Activated naive CD8-positive, alpha-beta T cell treated with anti-CD3 and anti-CD28 coated beads, Interleukin-2, amount 50 U/mL, for 24 hours (primary cell): ENCODE data around the gene NDRG4.

Source experiments
- ATAC-seq: fragments of 150-1000 bp; cut with Tn5 transposase; one replicate; pipeline ENCODE4 v1.10.0; 2021
- DNase-seq: peaks from one replicate; pipeline ENCODE4 v3.0.0; 2021
- H3K27ac Mint-ChIP-seq: one replicate; pipeline ENCODE4 v1.8.0; 2021; ENCODE audit warnings: mild to moderate bottlenecking, mixed read lengths
- H3K27me3 Mint-ChIP-seq: one replicate; pipeline ENCODE4 v1.8.0; 2021; ENCODE audit warnings: mixed read lengths
- H3K36me3 Mint-ChIP-seq: one replicate; pipeline ENCODE4 v1.8.0; 2021; ENCODE audit warnings: low read depth, mixed read lengths
- H3K4me1 Mint-ChIP-seq: one replicate; pipeline ENCODE4 v1.8.0; 2021; ENCODE audit warnings: mixed read lengths
- H3K4me3 Mint-ChIP-seq: one replicate; pipeline ENCODE4 v1.8.0; 2021; ENCODE audit warnings: mild to moderate bottlenecking, moderate library complexity, mixed read lengths
- H3K9me3 Mint-ChIP-seq: one replicate; pipeline ENCODE4 v1.8.0; 2021; ENCODE audit warnings: mixed read lengths

The NDRG4 gene

GRCh38 chr16:58497468-58497867 is 2.5 kb upstream of the NDRG4 start:
- H3K27ac Mint-ChIP-seq, result no peak overlapping the region
- DNase-seq (no peak), ATAC-seq (no peak)
- H3K9me3 Mint-ChIP-seq, result no peaks in the 10 kb centered on the region
- H3K4me1 Mint-ChIP-seq, result peaks cover 22% of the 10 kb centered on the region
- H3K27me3 Mint-ChIP-seq, result peaks cover 7% of the 10 kb centered on the region
- H3K36me3 Mint-ChIP-seq, result no peaks in the 10 kb centered on the region
- no peak overlapping the region for H3K4me3 Mint-ChIP-seq

DNA sequence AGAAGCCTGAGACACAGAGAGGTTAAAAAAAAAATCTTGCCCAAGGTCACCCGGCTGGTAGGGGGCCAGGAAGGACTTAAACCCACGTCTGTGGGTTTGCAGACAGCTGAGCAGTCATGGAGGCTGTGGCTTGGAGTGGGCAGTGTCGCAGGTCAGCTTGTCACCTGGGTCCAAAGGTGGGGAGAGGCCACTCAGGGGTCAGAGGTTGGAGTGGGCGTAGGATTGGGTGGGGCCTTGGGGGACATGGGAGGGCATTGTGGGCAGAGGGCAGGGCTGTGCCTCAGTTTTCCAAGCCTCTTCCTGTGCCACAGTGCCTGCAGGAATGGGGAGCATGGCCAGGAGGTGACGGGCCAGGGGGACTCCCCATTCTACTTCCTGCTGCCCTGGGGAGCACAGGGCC is 2.0 kb upstream of the NDRG4 start:
- peaks cover 10% of the 10 kb centered on the region for H3K27me3 Mint-ChIP-seq
- DNase-seq (no peak), ATAC-seq (no peak)
- H3K27ac Mint-ChIP-seq, result no peak overlapping the region
- no peaks in the 10 kb centered on the region for H3K36me3 Mint-ChIP-seq
- H3K4me1 Mint-ChIP-seq, result peaks cover 22% of the 10 kb centered on the region
- no peaks in the 10 kb centered on the region for H3K9me3 Mint-ChIP-seq
- no peak overlapping the region for H3K4me3 Mint-ChIP-seq

GRCh38 chr16:58498341-58499091 is 1.4 kb upstream of the NDRG4 start:
- DNase-seq, result no peak
- ATAC-seq, result no peak
- H3K27ac Mint-ChIP-seq, result no peak overlapping the region
- H3K27me3 Mint-ChIP-seq, result peaks cover 12% of the 10 kb centered on the region
- peaks cover 22% of the 10 kb centered on the region for H3K4me1 Mint-ChIP-seq
- no peaks in the 10 kb centered on the region for H3K9me3 Mint-ChIP-seq
- H3K36me3 Mint-ChIP-seq, result no peaks in the 10 kb centered on the region
- H3K4me3 Mint-ChIP-seq, result no peak overlapping the region

DNA sequence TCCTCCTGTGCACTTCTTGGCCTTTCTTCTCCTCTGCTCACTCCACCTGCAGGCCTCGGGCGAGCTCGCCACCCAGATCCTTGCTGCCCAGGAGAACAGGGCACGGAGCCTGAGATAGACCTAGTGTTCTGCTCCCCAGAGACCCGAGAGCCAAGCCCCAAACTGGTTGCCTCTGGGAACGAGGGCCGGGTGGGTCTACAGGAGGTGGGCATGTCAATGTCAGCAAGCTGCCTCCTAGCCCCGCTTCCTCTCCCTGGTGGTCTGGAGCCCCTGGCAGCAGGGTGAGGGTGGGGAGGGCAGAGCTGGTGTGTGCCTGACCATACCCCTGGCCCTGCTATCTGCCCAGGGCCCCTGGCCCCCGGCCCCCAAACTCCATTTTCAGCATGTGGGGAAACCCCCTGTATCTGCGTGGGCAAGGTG is 841 bp upstream of the NDRG4 start:
- Mint-ChIP-seq H3K27me3 (peaks cover 12% of the 10 kb centered on the region), H3K27ac (no peak overlapping the region), H3K4me3 (no peak overlapping the region), H3K4me1 (peaks cover 22% of the 10 kb centered on the region), H3K36me3 (no peaks in the 10 kb centered on the region), H3K9me3 (no peaks in the 10 kb centered on the region)
- ATAC-seq, result no peak
- DNase-seq, result no peak

GRCh38 chr16:58500430-58501241 is 693 bp downstream of the NDRG4 start:
- no peak for DNase-seq
- Mint-ChIP-seq H3K27ac (no peak overlapping the region), H3K9me3 (no peaks in the 10 kb centered on the region), H3K4me1 (peaks cover 14% of the 10 kb centered on the region), H3K4me3 (peak overlapping the region; percentile 66), H3K36me3 (no peaks in the 10 kb centered on the region), H3K27me3 (peaks cover 12% of the 10 kb centered on the region)
- no peak for ATAC-seq

DNA sequence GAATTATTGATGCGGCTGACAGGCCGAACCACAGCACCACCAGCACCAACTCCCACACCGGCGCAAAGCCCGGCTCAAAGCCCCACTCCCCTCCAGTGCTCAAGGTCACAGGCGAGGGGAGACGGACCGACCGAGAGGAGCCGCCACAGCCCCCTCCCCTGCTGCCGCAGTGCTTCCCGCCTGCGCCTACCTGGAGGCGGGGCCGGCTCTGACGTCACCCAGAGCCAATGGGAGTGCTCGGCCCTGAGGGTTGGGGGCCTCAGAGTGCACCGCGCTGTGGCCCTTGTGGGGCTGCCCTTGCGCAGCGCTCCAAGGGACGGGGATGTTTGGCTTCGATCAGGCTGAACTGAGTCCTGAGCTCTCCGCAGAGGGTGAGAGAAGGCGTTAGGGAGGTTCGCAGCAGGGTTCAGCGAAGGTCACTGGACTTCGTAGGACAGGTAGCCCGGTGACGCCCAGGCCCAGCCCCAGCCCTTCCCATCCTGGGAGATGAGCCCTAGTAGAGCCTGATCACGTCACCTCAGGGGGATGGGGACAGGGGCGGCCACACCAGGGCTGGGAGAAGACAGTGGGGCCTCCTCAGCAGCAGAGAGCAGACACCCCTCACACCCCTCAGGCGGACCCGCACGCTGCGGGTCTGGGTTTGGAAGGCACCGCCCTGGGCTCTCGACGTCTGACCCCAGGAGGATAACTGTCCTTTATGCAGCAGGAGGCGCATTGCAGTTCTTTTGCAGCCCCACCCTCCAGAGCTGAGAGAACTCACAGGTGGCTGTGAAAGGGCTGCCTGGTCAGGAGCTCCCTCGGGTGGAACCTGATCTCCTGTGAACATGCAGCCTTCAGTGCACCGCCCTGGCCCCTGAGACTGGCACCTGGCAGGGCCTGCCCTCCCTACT is 1.5 kb downstream of the NDRG4 start:
- peaks cover 13% of the 10 kb centered on the region for H3K4me1 Mint-ChIP-seq
- peak; percentile 13 for ATAC-seq
- DNase-seq, result peak; percentile 50
- peaks cover 12% of the 10 kb centered on the region for H3K27me3 Mint-ChIP-seq
- H3K9me3 Mint-ChIP-seq, result no peaks in the 10 kb centered on the region
- H3K36me3 Mint-ChIP-seq, result no peaks in the 10 kb centered on the region
- H3K4me3 Mint-ChIP-seq, result peak overlapping the region; percentile 66
- no peak overlapping the region for H3K27ac Mint-ChIP-seq

DNA sequence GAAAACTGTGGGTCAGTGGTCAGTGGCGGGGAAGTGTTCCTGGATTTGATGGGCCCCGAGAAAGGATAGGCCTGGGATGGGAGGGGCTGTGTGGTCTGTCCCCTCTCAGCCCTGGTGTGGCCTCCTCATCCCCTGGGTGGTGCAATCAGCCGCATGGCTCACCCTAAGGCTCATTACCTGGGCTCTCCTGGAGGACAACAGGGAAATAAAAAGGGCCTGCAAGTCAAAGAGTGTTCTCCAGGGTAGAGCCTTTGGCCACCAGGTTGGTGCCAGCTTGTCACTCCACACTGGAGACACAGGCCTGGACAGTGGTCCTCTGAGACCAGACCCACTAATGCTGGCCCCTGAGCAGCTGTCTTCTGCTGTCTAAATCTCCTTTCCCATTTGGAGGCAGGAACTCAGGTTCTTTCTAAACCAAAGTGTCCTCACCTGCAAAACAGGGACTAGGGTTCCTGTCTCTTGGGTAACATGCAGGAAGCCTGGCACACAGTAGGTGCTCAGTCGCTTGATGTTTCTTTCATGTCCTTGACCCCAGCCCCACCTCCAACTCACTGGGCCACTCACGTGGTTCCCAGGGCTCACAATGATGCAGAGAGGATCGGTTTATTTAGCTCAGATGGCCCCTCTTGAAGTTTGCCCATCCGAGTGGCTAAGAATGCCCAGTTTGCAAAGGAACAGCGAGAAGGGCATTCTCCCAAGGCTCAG is 2.4 kb downstream of the NDRG4 start:
- DNase-seq, result no peak
- no peaks in the 10 kb centered on the region for H3K36me3 Mint-ChIP-seq
- no peak for ATAC-seq
- H3K9me3 Mint-ChIP-seq, result no peaks in the 10 kb centered on the region
- H3K4me3 Mint-ChIP-seq, result no peak overlapping the region
- H3K27me3 Mint-ChIP-seq, result peaks cover 12% of the 10 kb centered on the region
- H3K4me1 Mint-ChIP-seq, result peaks cover 10% of the 10 kb centered on the region
- no peak overlapping the region for H3K27ac Mint-ChIP-seq

DNA sequence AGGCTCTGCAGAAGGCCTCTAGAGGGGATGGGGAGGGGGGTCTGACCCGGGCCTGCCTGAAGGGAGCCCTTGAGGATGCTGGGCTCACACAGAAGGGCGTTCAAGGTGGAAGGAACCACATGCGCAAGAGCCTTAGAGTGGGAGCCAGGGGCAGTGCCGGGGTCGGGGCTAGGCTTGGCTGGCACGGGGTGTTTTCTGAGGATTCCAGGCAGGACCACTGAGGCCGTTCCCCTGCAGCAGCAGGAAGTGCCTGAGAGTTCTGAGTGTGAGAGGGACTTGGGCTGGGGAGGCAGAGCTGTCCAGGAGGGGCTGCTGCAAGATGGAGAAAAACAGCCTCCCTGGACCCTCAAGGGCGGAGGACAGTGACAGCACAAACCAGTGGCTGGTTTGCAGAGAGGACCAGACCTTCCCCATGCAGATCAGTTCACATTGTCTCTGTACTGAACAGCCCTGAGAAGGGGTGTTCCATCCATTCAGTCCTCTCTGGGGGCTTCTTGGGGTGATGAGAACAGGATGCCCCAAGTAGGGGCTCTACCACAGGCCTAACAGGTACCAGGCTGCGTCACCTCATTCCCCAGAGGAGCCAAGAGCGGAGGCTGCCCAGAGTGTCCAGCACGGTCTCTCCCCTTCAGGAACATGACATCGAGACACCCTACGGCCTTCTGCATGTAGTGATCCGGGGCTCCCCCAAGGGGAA is 3.4 kb downstream of the NDRG4 start:
- H3K27ac Mint-ChIP-seq, result no peak overlapping the region
- no peak for ATAC-seq
- peaks cover 10% of the 10 kb centered on the region for H3K4me1 Mint-ChIP-seq
- H3K4me3 Mint-ChIP-seq, result no peak overlapping the region
- peaks cover 12% of the 10 kb centered on the region for H3K27me3 Mint-ChIP-seq
- DNase-seq, result no peak
- no peaks in the 10 kb centered on the region for H3K9me3 Mint-ChIP-seq
- H3K36me3 Mint-ChIP-seq, result no peaks in the 10 kb centered on the region

DNA sequence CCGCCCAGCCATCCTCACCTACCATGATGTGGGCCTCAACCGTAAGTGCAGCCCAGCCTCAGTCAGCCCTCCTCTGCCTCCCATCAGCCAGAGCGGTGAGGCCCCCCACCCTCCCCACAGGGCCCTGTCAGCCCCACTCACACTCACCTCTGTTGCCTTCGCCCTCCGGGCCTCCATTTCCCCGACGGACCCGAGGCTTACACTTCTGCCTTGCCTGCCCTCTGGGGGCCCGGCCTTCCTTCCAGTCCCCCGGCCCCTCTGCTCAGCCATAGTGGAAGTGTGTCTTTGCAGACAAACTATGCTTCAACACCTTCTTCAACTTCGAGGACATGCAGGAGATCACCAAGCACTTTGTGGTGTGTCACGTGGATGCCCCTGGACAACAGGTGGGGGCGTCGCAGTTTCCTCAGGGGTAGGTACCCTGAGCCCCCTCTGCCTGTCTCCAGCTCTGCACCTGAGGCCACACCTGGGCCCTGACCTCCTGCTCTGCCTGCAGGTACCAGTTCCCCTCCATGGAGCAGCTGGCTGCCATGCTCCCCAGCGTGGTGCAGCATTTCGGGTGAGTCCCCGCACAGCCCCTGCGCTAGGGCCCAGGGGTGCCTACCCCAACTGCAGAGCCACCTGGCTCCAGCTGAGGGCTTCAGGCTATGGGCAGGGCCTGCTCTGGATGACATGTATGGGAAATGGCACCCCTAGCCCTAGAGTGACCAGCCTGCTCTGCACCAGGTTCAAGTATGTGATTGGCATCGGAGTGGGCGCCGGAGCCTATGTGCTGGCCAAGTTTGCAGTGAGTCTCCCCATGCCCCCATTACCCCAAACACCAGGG is 4.1 kb downstream of the NDRG4 start:
- H3K36me3 Mint-ChIP-seq, result no peaks in the 10 kb centered on the region
- H3K4me3 Mint-ChIP-seq, result no peak overlapping the region
- peaks cover 10% of the 10 kb centered on the region for H3K4me1 Mint-ChIP-seq

DNA sequence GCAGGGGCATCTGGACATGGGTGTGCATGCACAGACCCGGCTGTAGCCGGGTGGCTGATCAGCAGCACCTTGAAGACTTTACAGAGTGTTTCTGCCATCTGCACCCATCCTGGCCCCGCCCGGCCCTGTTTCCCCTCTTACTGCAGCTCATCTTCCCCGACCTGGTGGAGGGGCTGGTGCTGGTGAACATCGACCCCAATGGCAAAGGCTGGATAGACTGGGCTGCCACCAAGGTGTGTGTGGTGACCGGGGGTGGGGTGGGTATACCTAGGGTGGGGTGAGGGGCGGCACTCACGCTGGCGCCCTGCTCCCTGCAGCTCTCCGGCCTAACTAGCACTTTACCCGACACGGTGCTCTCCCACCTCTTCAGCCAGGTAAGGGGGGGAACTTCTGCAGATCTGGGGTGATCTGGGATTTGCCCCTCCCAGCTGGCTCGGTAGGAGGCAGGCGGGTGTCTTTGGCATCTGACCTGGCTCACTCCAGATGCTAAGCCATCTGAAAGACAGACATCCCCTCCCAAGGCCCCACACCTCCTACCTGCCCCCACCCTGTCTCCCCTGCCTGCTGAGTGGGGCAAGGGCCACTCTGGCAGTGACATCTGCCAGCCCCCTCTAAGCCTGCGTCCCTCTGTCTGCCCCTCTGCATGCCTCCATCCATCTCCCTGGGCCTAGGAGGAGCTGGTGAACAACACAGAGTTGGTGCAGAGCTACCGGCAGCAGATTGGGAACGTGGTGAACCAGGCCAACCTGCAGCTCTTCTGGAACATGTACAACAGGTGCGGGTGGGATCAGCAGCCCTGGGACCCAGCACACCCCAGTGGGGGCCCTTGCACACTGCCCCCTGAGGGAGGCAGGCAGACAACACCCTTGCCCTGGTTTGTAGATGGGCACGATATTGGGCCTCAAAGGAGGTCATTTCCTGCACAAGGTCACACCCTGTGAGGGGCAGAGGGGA is 6.6 kb downstream of the NDRG4 start:
- H3K9me3 Mint-ChIP-seq, result no peaks in the 10 kb centered on the region

More for the DNA sequence above, 4.1 kb downstream of the NDRG4 start:
- no peaks in the 10 kb centered on the region for H3K9me3 Mint-ChIP-seq
- no peak overlapping the region for H3K27ac Mint-ChIP-seq
- peaks cover 12% of the 10 kb centered on the region for H3K27me3 Mint-ChIP-seq
- no peak for ATAC-seq
- DNase-seq, result no peak

DNA sequence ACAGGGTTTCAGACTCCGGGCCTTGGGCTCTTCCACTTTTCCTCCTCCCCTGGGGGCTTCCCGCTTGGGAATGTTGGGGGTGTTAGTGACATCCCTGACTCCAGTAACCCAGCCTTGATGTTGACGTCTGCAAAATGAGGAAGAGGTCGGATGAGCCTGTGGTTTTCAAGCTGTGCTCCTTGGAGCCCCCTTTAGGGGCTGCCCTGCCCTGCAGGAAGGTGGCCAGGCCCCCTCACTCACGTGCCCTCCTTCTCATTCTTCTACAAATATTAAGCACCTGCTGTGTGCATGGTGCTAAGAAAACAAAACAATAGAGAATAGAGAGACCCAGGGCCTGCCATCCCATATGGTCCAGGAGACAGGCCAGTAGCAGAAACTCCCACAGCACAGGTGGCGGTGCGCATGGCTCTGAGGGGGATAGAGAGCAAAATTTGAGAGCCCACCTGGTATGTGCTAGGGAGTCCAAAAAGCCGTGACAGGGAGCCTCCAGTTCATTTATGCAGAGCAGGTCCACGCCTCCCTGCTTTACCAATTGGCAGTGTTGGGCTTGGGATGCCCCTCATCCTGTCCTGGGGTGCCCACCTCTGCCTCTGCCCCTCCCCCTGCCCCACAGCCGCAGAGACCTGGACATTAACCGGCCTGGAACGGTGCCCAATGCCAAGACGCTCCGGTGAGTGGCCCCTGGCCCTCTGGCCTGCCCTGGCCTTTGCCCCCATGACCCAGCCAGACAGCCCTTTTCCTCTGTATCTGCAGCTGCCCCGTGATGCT is 7.4 kb downstream of the NDRG4 start:
- Mint-ChIP-seq H3K27ac (no peak overlapping the region), H3K4me3 (no peak overlapping the region), H3K4me1 (no peaks in the 10 kb centered on the region), H3K27me3 (peaks cover 7% of the 10 kb centered on the region), H3K9me3 (no peaks in the 10 kb centered on the region), H3K36me3 (no peaks in the 10 kb centered on the region)
- ATAC-seq, result no peak
- DNase-seq, result no peak

More for the DNA sequence above, 6.6 kb downstream of the NDRG4 start:
- Mint-ChIP-seq H3K27me3 (peaks cover 7% of the 10 kb centered on the region), H3K27ac (no peak overlapping the region), H3K36me3 (no peaks in the 10 kb centered on the region), H3K4me1 (peaks cover 2% of the 10 kb centered on the region), H3K4me3 (no peak overlapping the region)
- DNase-seq (no peak), ATAC-seq (no peak)
